Endothelial cell of umbilical vein (primary cell): Measurements from ENCODE around the gene CKAP2. TPM values are rescaled to one million over a fixed set of nuclear protein-coding genes. Genes with fewer than 3 reads are reported as not detected.

Experiments
- BruUV-seq: library from RNA; stranded (reverse); fragments of 400-500 nt; replicated peaks from 2 replicates; lab custom pipeline; 2021; lab: Mats Ljungman, UMichigan
- CTCF ChIA-PET: fragments of 300-600, 350-600 bp; sonication (Branson Sonifier 250); formaldehyde crosslinking; loops from one replicate; lab custom pipeline; 2021; ENCODE audit warnings: antibody characterized with exemption, inconsistent platforms; lab: Charles Lee
- POLR2A ChIA-PET: fragments of 300-600, 350-600 bp; sonication (Branson Sonifier 250); formaldehyde crosslinking; loops from one replicate; lab custom pipeline; 2021; ENCODE audit warnings: antibody characterized with exemption, inconsistent platforms; lab: Charles Lee
- DNase-seq: peaks from one replicate; pipeline ENCODE4 v3.0.0-alpha.2; 2011; ENCODE audit warnings: low read depth, low spot score
- FAIRE-seq: peaks from 2 replicates; lab custom pipeline; 2011; peaks lifted over from hg19 to GRCh38; lab: Jason Lieb, UNC
- H2AFZ ChIP-seq: 2 replicates; pipeline ENCODE4 v1.6.0; 2012; ENCODE audit warnings: low read depth, low read length, control low read depth, inconsistent platforms
- H3K27ac ChIP-seq: 2 replicates; pipeline ENCODE4 v1.5.1; 2011; ENCODE audit warnings: low read depth, mild to moderate bottlenecking, control low read depth, low read length, moderate library complexity; ENCODE audit not compliant: insufficient read depth
- H3K27me3 ChIP-seq, 2 experiments: 2 replicates each; pipeline versions ENCODE4 v1.6.0 to v1.6.1; 2011; ENCODE audit warnings: low read length in 2 of 2, mixed read lengths in 1 of 2; ENCODE audit not compliant: control insufficient read depth in 2 of 2, insufficient read depth in 2 of 2
- H3K36me3 ChIP-seq, 2 experiments: 2 replicates in 1 of 2; 3 replicates in 1 of 2; pipeline ENCODE4 v1.5.1; 2011; ENCODE audit warnings: low read length in 2 of 2, mild to moderate bottlenecking in 1 of 2, moderate library complexity in 1 of 2; ENCODE audit not compliant: control insufficient read depth in 2 of 2, insufficient read depth in 2 of 2; ENCODE audit errors: extremely low read depth in 1 of 2
- H3K4me1 ChIP-seq: 3 replicates; pipeline ENCODE4 v1.5.1; 2011; ENCODE audit warnings: mild to moderate bottlenecking, low read length; ENCODE audit not compliant: control insufficient read depth, insufficient read depth; ENCODE audit errors: extremely low read depth
- H3K4me2 ChIP-seq: 2 replicates; pipeline ENCODE4 v1.6.1; 2011; ENCODE audit warnings: low read length, control low read depth, mixed read lengths; ENCODE audit not compliant: insufficient read depth
- H3K4me3 ChIP-seq, 3 experiments: fragments of 200-600 bp in 1 of 3; sonication (generic), shearing (Covaris generic) in 1 of 3; replicated peaks in 1 of 3; 2 replicates each; pipeline ENCODE4 v1.5.1; 2011 to 2016; ENCODE audit warnings: control low read depth in 3 of 3, low read length in 3 of 3, mild to moderate bottlenecking in 2 of 3, inconsistent platforms in 1 of 3, low read depth in 1 of 3, moderate library complexity in 1 of 3; ENCODE audit not compliant: insufficient read depth in 1 of 3
- H3K79me2 ChIP-seq: 2 replicates; pipeline ENCODE4 v1.6.0; 2012; ENCODE audit warnings: low read length, inconsistent platforms; ENCODE audit not compliant: control insufficient read depth, insufficient read depth
- H3K9ac ChIP-seq: replicated peaks from 2 replicates; pipeline ENCODE3; 2011; ENCODE audit warnings: low read length, control low read depth; ENCODE audit not compliant: insufficient read depth; ENCODE audit errors: extremely low read depth
- H3K9me1 ChIP-seq: replicated peaks from 3 replicates; pipeline ENCODE4 v1.6.0; 2011; ENCODE audit warnings: mild to moderate bottlenecking, low read length; ENCODE audit not compliant: control insufficient read depth, insufficient read depth; ENCODE audit errors: extremely low read depth
- H3K9me3 ChIP-seq: replicated peaks from 2 replicates; pipeline ENCODE4 v1.5.1; 2012; ENCODE audit warnings: low read length, inconsistent platforms; ENCODE audit not compliant: control insufficient read depth, insufficient read depth
- H4K20me1 ChIP-seq: replicated peaks from 2 replicates; pipeline ENCODE3; 2011; ENCODE audit warnings: mild to moderate bottlenecking, low read length; ENCODE audit not compliant: control insufficient read depth, insufficient read depth; ENCODE audit errors: extremely low read depth
- CTCF ChIP-seq, 2 donors: IDR thresholded peaks; 1 replicate in 1 of 2; 2 replicates in 1 of 2; pipeline ENCODE4 v1.5.1; 2011; ENCODE audit warnings: low read length in 2 of 2, mild to moderate bottlenecking in 2 of 2, moderate library complexity in 2 of 2, control low read depth in 1 of 2, inconsistent platforms in 1 of 2, low read depth in 1 of 2; ENCODE audit not compliant: insufficient read depth in 1 of 2; ENCODE audit errors: extremely low read depth in 1 of 2
- EZH2 ChIP-seq: IDR thresholded peaks from 2 replicates; pipeline ENCODE4 v1.6.1; 2012; ENCODE audit warnings: borderline replicate concordance, low read depth, mild to moderate bottlenecking, moderate library complexity, low read length, inconsistent platforms; ENCODE audit not compliant: severe bottlenecking
- FOS ChIP-seq: IDR thresholded peaks from 2 replicates; pipeline ENCODE4 v1.6.1; 2011; ENCODE audit warnings: mild to moderate bottlenecking, low read length, moderate library complexity, borderline replicate concordance; ENCODE audit not compliant: insufficient read depth
- GATA2 ChIP-seq: IDR thresholded peaks from 2 replicates; pipeline ENCODE4 v1.7.0; 2011; ENCODE audit warnings: low read depth, mild to moderate bottlenecking, moderate library complexity, mixed read lengths, low read length; ENCODE audit not compliant: insufficient read length, insufficient read depth
- JUN ChIP-seq: IDR thresholded peaks from 2 replicates; pipeline ENCODE4 v1.6.1; 2011; ENCODE audit warnings: borderline replicate concordance, low read depth; ENCODE audit not compliant: insufficient read length, insufficient read depth
- MAX ChIP-seq: IDR thresholded peaks from 2 replicates; pipeline ENCODE4 v1.6.1; 2011; ENCODE audit not compliant: insufficient read depth, insufficient read length
- MYC ChIP-seq: IDR thresholded peaks from one replicate; pipeline ENCODE4 v1.6.1; 2011; ENCODE audit warnings: mild to moderate bottlenecking, low read depth, low read length
- POLR2A ChIP-seq: IDR thresholded peaks from 2 replicates; pipeline ENCODE4 v1.6.1; 2012; ENCODE audit warnings: low read depth, mild to moderate bottlenecking, control low read depth, low read length
- POLR2AphosphoS5 ChIP-seq: IDR thresholded peaks from 2 replicates; pipeline ENCODE4 v1.6.1; 2012; ENCODE audit warnings: low read depth, mild to moderate bottlenecking, control low read depth, low read length, moderate library complexity; ENCODE audit not compliant: insufficient read depth
- dilution Hi-C: fragments of 300-500 bp; cut with MboI; formaldehyde crosslinking; loops from one replicate; pipeline ENCODE4 v1.15.0; 2019; ENCODE audit warnings: low sequenced_read_pairs; ENCODE audit not compliant: extremely low pct_ligation_motif_present
- intact Hi-C: fragments of 100-400 bp; cut with micrococcal nuclease; formaldehyde crosslinking; loops from one replicate; pipeline ENCODE4 v1.10.0; 2022
- polyA plus RNA-seq, 4 experiments: library from polyadenylated mRNA; depleted of rRNA in 3 of 4; stranded (reverse) in 3 of 4; unstranded in 1 of 4; fragments of >200 nt; gene quantifications; 2 replicates each; pipeline versions ENCODE4 v1.2.1 to v1.2.3, GENCODE V29; 2011 to 2012; ENCODE audit warnings: missing spikeins in 1 of 4
- total RNA-seq: library from RNA; stranded (reverse); gene quantifications from 2 replicates; pipeline ENCODE4 v1.2.3, GENCODE V29; 2021

Gene CKAP2
- total and polyA plus RNA-seq, 2 donors (not counting 3 experiments of a cell fraction or from before 2014, with no cell fraction given): 9.2 to 72.1 TPM

- dilution Hi-C loops (no loop called here), intact Hi-C loops (loop anchor here (1.0 to 2.0 kb wide), 4 partner anchors 13 to 55 kb away; partner anchors contain the start of genes THSD1 and VPS36)
- Histone ChIP-seq H3K27ac (peak overlapping the region; percentile 96), H3K9me3 (no peaks in the 10 kb centered on the region), H3K9me1 (no peaks in the 10 kb centered on the region), H3K4me3 (no peak overlapping the region), H3K27me3 (no peaks in the 10 kb centered on the region), H3K9ac (peak overlapping the region; percentile 84), H3K4me1 (peaks cover 40% of the 10 kb centered on the region), H3K4me2 (peak overlapping the region; percentile 92), H3K79me2 (no peaks in the 10 kb centered on the region), H2AFZ (no peak overlapping the region), H3K36me3 (peaks cover 0 to 7% of the 10 kb centered on the region in 2 experiments), H4K20me1 (no peaks in the 10 kb centered on the region)
- DNase-seq (peak; percentile 97), FAIRE-seq (peak; percentile 90)
- BruUV-seq: no TSS peak
- ChIA-PET CTCF (interaction anchor here (0.9 to 7.2 kb wide), 10 partner anchors 9 to 85 kb away, joined by 3 to 101 read pairs (median 6); partner anchors contain the start of gene VPS36), POLR2A (interaction anchor here (1.0 to 1.2 kb wide), 3 partner anchors 8 to 23 kb away, joined by 3 to 9 read pairs (median 8); no protein-coding TSS in a partner anchor)
- TF ChIP-seq EZH2 (no peak), MAX (no peak), GATA2 (peak; percentile 98), JUN (peak; percentile 89), POLR2AphosphoS5 (peak; percentile 92), CTCF (IDR thresholded peaks at IDR 0.05; ENCODE audit: extremely low read depth in 1 of 2, insufficient read depth in 1 of 2, low read depth in 1 of 2, low read length in 2 of 2) (no peak), MYC (no peak), POLR2A (peak; percentile 81), FOS (peak; percentile 76)
Measured at GRCh38 chr13:52428295-52428694, 27.0 kb upstream of the CKAP2 start.
